ENCODE results near the gene ACSL6.

DNA sequence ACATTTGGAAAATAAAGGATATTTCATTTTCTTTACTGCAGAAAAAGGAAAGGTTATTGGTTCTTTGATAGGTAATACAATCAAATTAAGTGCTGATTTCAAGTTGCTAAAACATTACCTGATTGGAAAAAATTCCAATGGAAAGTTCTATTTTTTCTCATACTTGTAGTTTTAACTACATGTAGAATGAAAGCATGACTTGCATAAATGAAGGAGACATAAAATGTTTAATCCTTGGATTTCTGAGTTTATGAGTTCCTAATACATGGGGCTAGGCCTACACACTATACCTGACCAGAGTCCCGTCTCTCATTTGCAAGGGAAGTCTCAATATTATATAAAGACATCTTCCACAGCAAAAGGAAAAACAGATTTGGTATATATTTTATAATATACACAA lies 60.8 kb downstream of the ACSL6 start:
- TF ChIP-seq, protein P1, sequence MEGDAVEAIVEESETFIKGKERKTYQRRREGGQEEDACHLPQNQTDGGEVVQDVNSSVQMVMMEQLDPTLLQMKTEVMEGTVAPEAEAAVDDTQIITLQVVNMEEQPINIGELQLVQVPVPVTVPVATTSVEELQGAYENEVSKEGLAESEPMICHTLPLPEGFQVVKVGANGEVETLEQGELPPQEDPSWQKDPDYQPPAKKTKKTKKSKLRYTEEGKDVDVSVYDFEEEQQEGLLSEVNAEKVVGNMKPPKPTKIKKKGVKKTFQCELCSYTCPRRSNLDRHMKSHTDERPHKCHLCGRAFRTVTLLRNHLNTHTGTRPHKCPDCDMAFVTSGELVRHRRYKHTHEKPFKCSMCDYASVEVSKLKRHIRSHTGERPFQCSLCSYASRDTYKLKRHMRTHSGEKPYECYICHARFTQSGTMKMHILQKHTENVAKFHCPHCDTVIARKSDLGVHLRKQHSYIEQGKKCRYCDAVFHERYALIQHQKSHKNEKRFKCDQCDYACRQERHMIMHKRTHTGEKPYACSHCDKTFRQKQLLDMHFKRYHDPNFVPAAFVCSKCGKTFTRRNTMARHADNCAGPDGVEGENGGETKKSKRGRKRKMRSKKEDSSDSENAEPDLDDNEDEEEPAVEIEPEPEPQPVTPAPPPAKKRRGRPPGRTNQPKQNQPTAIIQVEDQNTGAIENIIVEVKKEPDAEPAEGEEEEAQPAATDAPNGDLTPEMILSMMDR (IDR thresholded peaks at IDR 0.05) = no peak
- no peak for TF ChIP-seq EZH2 (IDR thresholded peaks at IDR 0.05; ENCODE audit: borderline replicate concordance, insufficient read depth, low read depth, low read length, poor library complexity, severe bottlenecking)
